WTC11 (cell line): Measurements from ENCODE around the gene DENND4A.

ENCODE experiments used
- JUN ChIP-seq: sonication (generic); formaldehyde crosslinking; IDR thresholded peaks from 2 replicates; pipeline ENCODE4 v1.8.0; 2023; ENCODE audit warnings: mild to moderate bottlenecking, missing genetic modification reagents
- NR1H2 ChIP-seq: sonication (generic); formaldehyde crosslinking; IDR thresholded peaks from 2 replicates; pipeline ENCODE4 v1.9.0; 2021; ENCODE audit warnings: mild to moderate bottlenecking, moderate library complexity, missing genetic modification reagents
- NR2C2 ChIP-seq: sonication (generic); formaldehyde crosslinking; IDR thresholded peaks from 2 replicates; pipeline ENCODE4 v1.8.0; 2022; ENCODE audit warnings: mild to moderate bottlenecking, missing genetic modification reagents
- PRRX2 ChIP-seq: fragments of 250-450 bp; sonication (Bioruptor Pico); IDR thresholded peaks from 2 replicates; pipeline ENCODE4 v1.8.0; 2021; ENCODE audit warnings: mild to moderate bottlenecking
- ZNF423 ChIP-seq: fragments of 250-450 bp; sonication (Bioruptor Pico); IDR thresholded peaks from 2 replicates; pipeline ENCODE4 v2.1.2; 2022; ENCODE audit warnings: mild to moderate bottlenecking, moderate library complexity
- TF ChIP-seq, protein P1 (sequence below): sonication (generic); formaldehyde crosslinking; IDR thresholded peaks from 2 replicates; pipeline ENCODE4 v1.8.1; 2023; ENCODE audit warnings: mild to moderate bottlenecking, missing genetic modification reagents, moderate library complexity
- TF ChIP-seq, protein P2 (sequence below): fragments of 200-600 bp; IDR thresholded peaks from 2 replicates; pipeline ENCODE4 v1.8.0; 2022; ENCODE audit warnings: antibody characterized with exemption

DNA sequence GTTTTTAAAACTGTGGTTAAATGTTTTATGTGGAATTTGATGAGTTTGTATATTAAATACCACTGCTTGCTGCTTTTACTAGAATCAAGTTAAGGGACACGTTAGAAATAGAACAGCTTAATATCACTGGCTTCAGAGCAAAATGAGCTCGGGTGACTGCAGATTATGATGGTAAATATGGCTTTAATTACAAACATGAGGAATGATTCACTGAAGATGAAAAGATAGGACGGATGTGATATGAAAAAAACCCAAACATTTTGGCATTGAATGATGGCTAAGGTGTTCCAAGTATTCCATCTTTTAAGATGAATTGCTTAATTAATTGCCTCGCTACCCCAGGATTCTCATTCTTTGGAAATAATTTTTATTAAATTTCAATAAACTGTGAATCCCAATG lies 136.6 kb downstream of the DENND4A start:
- TF ChIP-seq NR2C2 (CRISPR knock-in tag) (no peak), NR1H2 (no peak), PRRX2 (CRISPR knock-in tag) (no peak), ZNF423 (CRISPR knock-in tag) (no peak), JUN (CRISPR knock-in tag) (no peak)
- TF ChIP-seq, protein P1, sequence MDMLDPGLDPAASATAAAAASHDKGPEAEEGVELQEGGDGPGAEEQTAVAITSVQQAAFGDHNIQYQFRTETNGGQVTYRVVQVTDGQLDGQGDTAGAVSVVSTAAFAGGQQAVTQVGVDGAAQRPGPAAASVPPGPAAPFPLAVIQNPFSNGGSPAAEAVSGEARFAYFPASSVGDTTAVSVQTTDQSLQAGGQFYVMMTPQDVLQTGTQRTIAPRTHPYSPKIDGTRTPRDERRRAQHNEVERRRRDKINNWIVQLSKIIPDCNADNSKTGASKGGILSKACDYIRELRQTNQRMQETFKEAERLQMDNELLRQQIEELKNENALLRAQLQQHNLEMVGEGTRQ (CRISPR knock-in tag) = no peak
- TF ChIP-seq, protein P2, sequence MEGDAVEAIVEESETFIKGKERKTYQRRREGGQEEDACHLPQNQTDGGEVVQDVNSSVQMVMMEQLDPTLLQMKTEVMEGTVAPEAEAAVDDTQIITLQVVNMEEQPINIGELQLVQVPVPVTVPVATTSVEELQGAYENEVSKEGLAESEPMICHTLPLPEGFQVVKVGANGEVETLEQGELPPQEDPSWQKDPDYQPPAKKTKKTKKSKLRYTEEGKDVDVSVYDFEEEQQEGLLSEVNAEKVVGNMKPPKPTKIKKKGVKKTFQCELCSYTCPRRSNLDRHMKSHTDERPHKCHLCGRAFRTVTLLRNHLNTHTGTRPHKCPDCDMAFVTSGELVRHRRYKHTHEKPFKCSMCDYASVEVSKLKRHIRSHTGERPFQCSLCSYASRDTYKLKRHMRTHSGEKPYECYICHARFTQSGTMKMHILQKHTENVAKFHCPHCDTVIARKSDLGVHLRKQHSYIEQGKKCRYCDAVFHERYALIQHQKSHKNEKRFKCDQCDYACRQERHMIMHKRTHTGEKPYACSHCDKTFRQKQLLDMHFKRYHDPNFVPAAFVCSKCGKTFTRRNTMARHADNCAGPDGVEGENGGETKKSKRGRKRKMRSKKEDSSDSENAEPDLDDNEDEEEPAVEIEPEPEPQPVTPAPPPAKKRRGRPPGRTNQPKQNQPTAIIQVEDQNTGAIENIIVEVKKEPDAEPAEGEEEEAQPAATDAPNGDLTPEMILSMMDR = no peak
